Stomach (tissue), 4 donors: Measurements from ENCODE around the gene DENND6B.

Experiments used
- POLR2A ChIP-seq, 4 donors: fragments of 450-650 bp; IDR thresholded peaks; one replicate each; pipeline ENCODE4 v1.6.1; 2016; ENCODE audit warnings: antibody characterized with exemption in 4 of 4, control low read depth in 2 of 4, mild to moderate bottlenecking in 1 of 4, moderate library complexity in 1 of 4
- POLR2AphosphoS5 ChIP-seq, 3 donors: sonication (generic); formaldehyde crosslinking; IDR thresholded peaks; one replicate each; pipeline ENCODE4 v1.6.1; 2016; ENCODE audit warnings: antibody characterized with exemption in 3 of 3
- TF ChIP-seq, protein P1 (sequence below), 7 experiments: fragments of 450-650 bp in 4 of 7; fragments of 200-600 bp in 3 of 7; sonication (generic) in 3 of 7; IDR thresholded peaks; one replicate each; pipeline ENCODE4 v1.5.1; 2016 to 2019; ENCODE audit warnings: antibody characterized with exemption in 7 of 7, control low read depth in 2 of 7, mild to moderate bottlenecking in 1 of 7

DNA sequence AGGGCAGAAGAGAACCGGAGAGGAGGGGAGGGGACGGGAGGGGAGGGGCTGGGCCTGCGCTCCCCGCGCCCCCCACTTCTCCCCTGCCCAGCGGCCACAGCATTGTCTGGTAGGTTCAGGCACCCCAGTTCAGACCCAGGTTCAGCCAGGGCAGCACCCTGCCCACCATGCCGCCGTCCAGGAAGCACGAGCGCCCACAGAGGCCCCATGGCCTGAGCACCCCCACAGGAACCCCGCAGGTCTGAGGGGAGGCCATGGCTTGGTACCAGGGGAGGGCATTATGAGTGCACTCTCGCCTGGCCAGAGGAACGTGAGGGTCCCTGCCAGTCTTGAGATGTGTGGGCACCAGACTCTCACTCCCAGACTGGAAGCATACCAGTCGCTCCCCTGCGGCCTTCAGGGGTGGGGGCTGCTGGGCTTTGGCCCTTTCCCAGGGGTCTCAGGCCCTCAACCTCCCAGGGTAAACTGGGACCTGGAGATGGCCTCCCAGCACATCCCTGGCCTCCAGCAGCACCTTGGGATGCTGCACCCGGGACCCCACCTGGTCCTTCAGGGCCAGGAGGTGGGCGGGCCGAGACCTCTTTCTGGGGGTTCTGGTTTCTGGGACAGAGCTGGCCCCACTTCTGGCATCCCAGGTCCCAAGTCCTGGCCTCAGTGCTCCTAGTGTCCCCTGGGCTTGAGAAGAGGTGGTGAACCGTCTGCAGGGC lies 18.8 kb downstream of the DENND6B start:
- TF ChIP-seq POLR2AphosphoS5 (IDR thresholded peaks at IDR 0.05) (no peak), POLR2A (IDR thresholded peaks at IDR 0.05) (no peak)
- TF ChIP-seq, protein P1, sequence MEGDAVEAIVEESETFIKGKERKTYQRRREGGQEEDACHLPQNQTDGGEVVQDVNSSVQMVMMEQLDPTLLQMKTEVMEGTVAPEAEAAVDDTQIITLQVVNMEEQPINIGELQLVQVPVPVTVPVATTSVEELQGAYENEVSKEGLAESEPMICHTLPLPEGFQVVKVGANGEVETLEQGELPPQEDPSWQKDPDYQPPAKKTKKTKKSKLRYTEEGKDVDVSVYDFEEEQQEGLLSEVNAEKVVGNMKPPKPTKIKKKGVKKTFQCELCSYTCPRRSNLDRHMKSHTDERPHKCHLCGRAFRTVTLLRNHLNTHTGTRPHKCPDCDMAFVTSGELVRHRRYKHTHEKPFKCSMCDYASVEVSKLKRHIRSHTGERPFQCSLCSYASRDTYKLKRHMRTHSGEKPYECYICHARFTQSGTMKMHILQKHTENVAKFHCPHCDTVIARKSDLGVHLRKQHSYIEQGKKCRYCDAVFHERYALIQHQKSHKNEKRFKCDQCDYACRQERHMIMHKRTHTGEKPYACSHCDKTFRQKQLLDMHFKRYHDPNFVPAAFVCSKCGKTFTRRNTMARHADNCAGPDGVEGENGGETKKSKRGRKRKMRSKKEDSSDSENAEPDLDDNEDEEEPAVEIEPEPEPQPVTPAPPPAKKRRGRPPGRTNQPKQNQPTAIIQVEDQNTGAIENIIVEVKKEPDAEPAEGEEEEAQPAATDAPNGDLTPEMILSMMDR (IDR thresholded peaks at IDR 0.05) = no peak
